Subcutaneous abdominal adipose tissue (tissue), 5 donors: ENCODE results near the gene MIER3.

ENCODE experiments used
- H3K27ac ChIP-seq: one replicate; pipeline ENCODE4 v1.7.0; 2013; ENCODE audit warnings: low read depth, mild to moderate bottlenecking, inconsistent platforms, low read length, moderate library complexity
- H3K27me3 ChIP-seq, 5 donors: one replicate each; pipeline ENCODE4 v1.7.0; 2013; ENCODE audit warnings: low read length in 5 of 5, inconsistent platforms in 1 of 5; ENCODE audit not compliant: control insufficient read depth in 5 of 5, insufficient read depth in 4 of 5
- H3K36me3 ChIP-seq, 5 donors: one replicate each; pipeline ENCODE4 v1.7.0; 2013; ENCODE audit warnings: low read length in 5 of 5; ENCODE audit not compliant: control insufficient read depth in 5 of 5, insufficient read depth in 5 of 5
- H3K4me1 ChIP-seq, 5 donors: one replicate each; pipeline ENCODE4 v1.7.0; 2013; ENCODE audit warnings: low read length in 5 of 5, mild to moderate bottlenecking in 3 of 5, moderate library complexity in 1 of 5; ENCODE audit not compliant: control insufficient read depth in 5 of 5, insufficient read depth in 5 of 5
- H3K4me3 ChIP-seq, 5 donors: one replicate each; pipeline ENCODE4 v1.7.0; 2013; ENCODE audit warnings: low read length in 5 of 5, low read depth in 1 of 5
- H3K9ac ChIP-seq, 5 donors: one replicate each; pipeline ENCODE4 v1.7.0; 2013; ENCODE audit warnings: low read length in 5 of 5, mild to moderate bottlenecking in 4 of 5, moderate library complexity in 3 of 5
- H3K9me3 ChIP-seq, 5 donors: one replicate each; pipeline ENCODE4 v1.7.0; 2013; ENCODE audit warnings: low read length in 5 of 5; ENCODE audit not compliant: control insufficient read depth in 5 of 5
- donor health status: healthy.
- donor health status: healthy.
- donor health status: healthy.
- donor health status: healthy.
- donor health status: healthy.

Gene MIER3

DNA sequence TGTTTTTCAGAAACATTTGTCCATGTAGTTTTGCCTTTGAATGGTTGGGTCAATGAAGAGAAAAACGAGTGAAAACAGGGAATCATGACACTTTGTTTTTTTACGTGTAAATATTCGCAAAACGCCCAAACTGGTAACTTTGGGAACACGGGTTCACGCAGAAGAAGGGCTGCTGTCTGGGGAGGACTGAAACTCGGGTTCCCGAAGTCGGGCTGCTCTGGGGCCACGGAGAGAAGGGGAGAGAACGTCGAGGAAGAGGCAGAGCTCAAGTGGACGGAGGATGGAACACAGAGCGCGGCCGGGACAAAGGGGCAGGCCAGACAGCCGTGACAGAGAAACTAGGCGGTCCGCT, 43.0 kb downstream of the MIER3 start:
- Histone ChIP-seq H3K27me3 (peaks cover 0 to 2% (median 0%) of the 10 kb centered on the region in 5 donors), H3K9me3 (no peaks in the 10 kb centered on the region), H3K4me3 (peak overlapping the region; percentile 67 to 84 (median 76)), H3K36me3 (peaks cover 0 to 3% (median 0%) of the 10 kb centered on the region in 5 donors), H3K9ac (peak overlapping the region; percentile 78 to 94 (median 87)), H3K4me1 (peaks cover 0 to 17% (median 13%) of the 10 kb centered on the region in 5 donors), H3K27ac (peak overlapping the region; percentile 95)

- Histone ChIP-seq H3K27me3 (peaks cover 0 to 2% (median 0%) of the 10 kb centered on the region in 5 donors), H3K9ac (peak overlapping the region in 1 of 5 donors; percentile 13), H3K9me3 (no peaks in the 10 kb centered on the region), H3K4me1 (no peaks in the 10 kb centered on the region), H3K4me3 (no peak overlapping the region), H3K36me3 (peaks cover 0 to 3% (median 0%) of the 10 kb centered on the region in 5 donors), H3K27ac (no peak overlapping the region)
These were observed 50.9 kb downstream of the MIER3 start for GRCh38 chr5:56900858-56901578.

DNA sequence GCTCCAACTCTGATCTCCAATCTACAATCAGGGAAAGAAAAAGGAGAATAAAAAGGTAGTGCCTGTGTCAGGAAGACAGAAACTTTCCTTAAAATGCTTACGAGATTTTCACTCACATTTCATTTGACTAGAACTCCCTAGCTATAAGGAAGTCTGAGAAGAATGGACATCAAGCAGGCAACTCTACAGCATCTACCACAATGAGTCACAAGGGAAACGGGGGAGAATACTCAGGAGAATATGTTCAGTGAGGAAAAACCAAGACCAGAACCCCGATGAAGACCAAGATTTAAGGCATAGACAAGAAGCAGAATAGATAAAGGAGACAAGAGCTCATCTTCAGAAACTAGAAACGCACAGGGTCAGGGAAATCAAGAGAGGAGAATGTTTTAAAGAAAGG, 51.5 kb downstream of the MIER3 start:
- Histone ChIP-seq H3K27me3 (peaks cover 0 to 2% (median 0%) of the 10 kb centered on the region in 5 donors), H3K9ac (no peak overlapping the region), H3K4me1 (no peaks in the 10 kb centered on the region), H3K9me3 (no peaks in the 10 kb centered on the region), H3K36me3 (peaks cover 0 to 6% (median 0%) of the 10 kb centered on the region in 5 donors), H3K4me3 (no peak overlapping the region), H3K27ac (no peak overlapping the region)

GRCh38 chr5:56898213-56898612, 53.7 kb downstream of the MIER3 start:
- Histone ChIP-seq H3K4me1 (no peaks in the 10 kb centered on the region), H3K36me3 (peaks cover 10 to 22% (median 14%) of the 10 kb centered on the region in 5 donors), H3K9ac (no peak overlapping the region), H3K27me3 (no peaks in the 10 kb centered on the region), H3K4me3 (no peak overlapping the region), H3K9me3 (no peaks in the 10 kb centered on the region), H3K27ac (no peak overlapping the region)

DNA sequence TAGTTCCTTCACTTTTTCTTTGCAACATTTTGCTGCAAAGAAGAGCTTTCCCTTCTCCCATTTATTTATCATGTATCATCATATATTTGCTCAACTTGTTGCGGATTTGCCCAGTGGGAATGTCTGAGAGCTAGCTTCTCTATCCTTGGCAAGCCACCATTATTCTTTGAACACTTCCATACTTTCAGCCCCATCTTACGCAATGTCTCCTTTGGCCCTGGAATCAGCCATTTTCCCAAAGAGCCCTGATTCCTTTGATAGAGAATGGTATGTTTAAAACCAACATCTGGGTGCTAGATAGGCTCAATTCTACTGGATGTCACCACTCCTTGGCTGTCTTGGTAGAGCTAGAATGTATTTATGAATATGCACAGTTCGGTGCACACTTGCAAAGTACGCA, 55.2 kb downstream of the MIER3 start:
- H3K36me3 ChIP-seq: peaks cover 12 to 25% (median 15%) of the 10 kb centered on the region in 5 donors
- H3K4me1 ChIP-seq: no peaks in the 10 kb centered on the region
- H3K9ac ChIP-seq: no peak overlapping the region
- H3K9me3 ChIP-seq: no peaks in the 10 kb centered on the region
- no peak overlapping the region for H3K27ac ChIP-seq
- H3K4me3 ChIP-seq: no peak overlapping the region
- no peaks in the 10 kb centered on the region for H3K27me3 ChIP-seq

- H3K4me3 ChIP-seq: no peak overlapping the region
- no peak overlapping the region for H3K27ac ChIP-seq
- H3K9ac ChIP-seq: no peak overlapping the region
- H3K27me3 ChIP-seq: no peaks in the 10 kb centered on the region
- peaks cover 26 to 50% (median 29%) of the 10 kb centered on the region in 5 donors for H3K36me3 ChIP-seq
- H3K4me1 ChIP-seq: no peaks in the 10 kb centered on the region
- H3K9me3 ChIP-seq: no peaks in the 10 kb centered on the region
These were observed 58.5 kb downstream of the MIER3 start for GRCh38 chr5:56893251-56893951.

- Histone ChIP-seq H3K4me1 (no peaks in the 10 kb centered on the region), H3K27me3 (no peaks in the 10 kb centered on the region), H3K9me3 (no peaks in the 10 kb centered on the region), H3K4me3 (no peak overlapping the region), H3K36me3 (peaks cover 67 to 87% (median 74%) of the 10 kb centered on the region in 5 donors), H3K9ac (no peak overlapping the region), H3K27ac (no peak overlapping the region)
These were observed 70.4 kb downstream of the MIER3 start for GRCh38 chr5:56881571-56881970.

DNA sequence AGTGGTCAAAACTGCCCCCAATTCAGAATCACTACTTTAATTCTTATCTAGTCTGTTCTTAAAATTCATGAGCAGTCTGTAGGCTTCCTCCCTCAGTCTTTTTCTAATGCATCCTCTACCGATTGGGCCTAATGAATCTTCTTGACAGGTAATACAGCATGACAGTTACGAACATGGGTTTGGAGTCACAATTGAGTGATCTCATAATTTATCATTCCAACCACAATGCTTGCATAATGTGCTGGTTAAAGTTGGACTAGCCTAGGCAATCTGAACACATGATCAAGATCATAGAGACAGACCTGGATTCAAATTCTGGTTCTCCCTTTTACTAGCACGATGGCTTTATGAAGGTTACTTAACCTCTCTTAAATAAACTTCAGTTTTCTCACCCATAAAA, 75.6 kb downstream of the MIER3 start:
- no peak overlapping the region for H3K9ac ChIP-seq
- H3K27me3 ChIP-seq: no peaks in the 10 kb centered on the region
- no peaks in the 10 kb centered on the region for H3K9me3 ChIP-seq
- peaks cover 61 to 71% (median 64%) of the 10 kb centered on the region in 5 donors for H3K36me3 ChIP-seq
- peaks cover 0 to 4% (median 0%) of the 10 kb centered on the region in 5 donors for H3K4me1 ChIP-seq
- H3K4me3 ChIP-seq: no peak overlapping the region
- H3K27ac ChIP-seq: no peak overlapping the region

DNA sequence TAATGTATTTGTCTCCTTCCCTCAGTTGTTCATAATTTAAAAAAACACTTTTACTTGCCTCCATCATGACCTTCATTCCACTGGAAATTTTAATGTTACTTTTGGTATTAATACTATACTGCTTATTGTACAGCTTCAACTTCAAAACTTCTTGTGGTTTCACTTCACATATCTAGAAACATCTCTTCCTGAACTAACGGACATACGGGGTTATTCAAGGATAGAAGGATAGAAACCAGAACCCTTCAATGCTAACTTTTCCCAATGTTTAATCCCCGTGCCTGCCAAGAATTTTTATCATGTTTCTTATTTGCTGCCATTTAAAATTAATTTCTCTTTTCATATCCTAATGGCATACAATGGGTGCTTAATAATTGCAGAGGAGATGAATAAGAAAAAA, 78.9 kb downstream of the MIER3 start:
- H3K27me3 ChIP-seq: no peaks in the 10 kb centered on the region
- H3K4me1 ChIP-seq: peaks cover 0 to 4% (median 0%) of the 10 kb centered on the region in 5 donors
- peaks cover 46 to 60% (median 51%) of the 10 kb centered on the region in 5 donors for H3K36me3 ChIP-seq
- no peak overlapping the region for H3K9ac ChIP-seq
- no peak overlapping the region for H3K27ac ChIP-seq
- no peak overlapping the region for H3K4me3 ChIP-seq
- no peaks in the 10 kb centered on the region for H3K9me3 ChIP-seq

DNA sequence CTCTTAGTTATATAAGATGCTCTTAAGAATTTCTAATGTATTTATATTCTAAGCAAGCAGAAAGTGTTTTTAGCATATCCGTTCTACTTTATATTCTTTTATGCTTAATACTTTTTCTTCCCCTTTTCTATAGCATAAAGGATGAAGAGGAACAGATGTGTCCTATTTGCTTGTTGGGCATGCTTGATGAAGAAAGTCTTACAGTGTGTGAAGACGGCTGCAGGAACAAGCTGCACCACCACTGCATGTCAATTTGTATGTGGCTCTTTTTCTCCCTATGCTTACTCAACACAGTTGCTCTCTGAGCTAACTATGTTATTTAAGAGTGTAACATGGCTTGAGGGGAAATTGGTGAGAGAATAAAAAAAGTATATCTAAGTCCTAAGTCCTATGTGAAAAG, 80.1 kb downstream of the MIER3 start:
- Histone ChIP-seq H3K4me3 (no peak overlapping the region), H3K9ac (no peak overlapping the region), H3K9me3 (no peaks in the 10 kb centered on the region), H3K27me3 (no peaks in the 10 kb centered on the region), H3K36me3 (peaks cover 40 to 54% (median 46%) of the 10 kb centered on the region in 5 donors), H3K4me1 (peaks cover 0 to 4% (median 0%) of the 10 kb centered on the region in 5 donors), H3K27ac (no peak overlapping the region)
